GM19099 (cell line): Measurements from ENCODE around the gene CNNM1.

Experiments used
- POLR2A ChIP-seq: IDR thresholded peaks from 3 replicates; pipeline ENCODE4 v1.6.1; 2011; ENCODE audit warnings: low read depth; ENCODE audit not compliant: insufficient read length; ENCODE audit errors: extremely low read depth

Gene CNNM1

GRCh38 chr10:99418910-99419624 is 89.9 kb downstream of the CNNM1 start:
- TF ChIP-seq POLR2A, result no peak

DNA sequence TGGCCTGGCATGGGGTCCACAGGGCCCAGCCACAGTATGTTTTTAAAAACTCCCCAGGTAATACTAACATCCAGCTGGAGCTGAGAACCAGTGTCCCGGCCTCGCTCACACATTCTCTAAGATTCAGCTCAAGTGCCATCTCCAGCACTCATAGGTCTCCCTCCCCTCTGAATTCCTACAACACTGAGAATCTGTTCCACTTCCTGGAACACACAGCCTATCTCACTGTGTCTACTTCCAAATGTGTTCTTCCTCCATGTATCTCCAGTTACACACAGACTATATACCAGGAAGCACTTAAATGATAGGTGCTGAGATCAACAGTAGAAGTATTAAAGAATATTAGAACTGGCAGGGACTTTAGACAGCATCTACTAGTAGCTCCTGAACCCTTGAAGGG is 90.5 kb downstream of the CNNM1 start:
- no peak for TF ChIP-seq POLR2A

- no peak for TF ChIP-seq POLR2A
These were observed 92.1 kb downstream of the CNNM1 start for GRCh38 chr10:99421233-99421739.

DNA sequence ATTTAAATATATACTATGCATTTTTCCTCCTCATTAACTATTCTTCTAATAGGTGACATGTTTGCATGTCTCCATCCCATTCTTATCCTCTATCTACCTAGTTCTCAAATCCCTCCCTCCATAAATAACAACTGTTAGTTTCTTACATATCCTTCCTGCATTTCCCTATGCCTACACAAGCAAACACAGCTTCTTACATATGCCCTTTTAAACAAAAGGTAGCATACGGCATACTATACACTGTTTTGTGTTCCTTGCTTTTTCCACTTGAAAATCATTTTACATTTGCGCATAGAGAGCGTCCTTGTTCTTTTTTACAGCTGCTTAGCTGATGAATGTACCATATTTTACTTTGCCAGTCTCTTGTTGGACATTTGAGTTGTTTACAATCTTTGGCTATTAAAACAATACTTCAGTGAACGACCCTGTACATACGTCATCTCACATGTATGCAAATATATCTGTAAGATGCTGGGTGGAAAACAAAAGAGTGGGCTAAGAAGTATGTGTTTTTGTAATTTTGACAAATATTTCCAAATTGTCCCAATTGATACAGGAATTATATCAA is 93.5 kb downstream of the CNNM1 start:
- no peak for TF ChIP-seq POLR2A

DNA sequence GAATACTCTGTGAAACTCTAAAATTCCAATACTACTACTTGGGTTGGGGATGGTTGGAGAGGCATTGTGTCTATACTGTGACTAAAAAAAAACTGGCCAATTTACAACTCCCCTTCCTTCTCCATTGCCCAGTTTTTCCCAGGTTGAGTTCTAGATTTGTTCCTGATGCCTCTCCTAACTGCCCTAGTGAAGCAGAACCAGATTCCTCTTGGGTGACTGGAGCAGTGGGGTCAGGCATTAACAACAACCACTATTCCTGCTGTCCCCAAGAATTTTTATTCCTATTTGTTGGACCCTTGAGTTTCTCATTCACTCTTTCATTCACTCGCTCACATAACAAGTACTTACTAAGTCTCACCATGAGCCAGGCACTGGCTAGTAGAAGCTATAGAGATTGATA is 95.5 kb downstream of the CNNM1 start:
- no peak for TF ChIP-seq POLR2A

DNA sequence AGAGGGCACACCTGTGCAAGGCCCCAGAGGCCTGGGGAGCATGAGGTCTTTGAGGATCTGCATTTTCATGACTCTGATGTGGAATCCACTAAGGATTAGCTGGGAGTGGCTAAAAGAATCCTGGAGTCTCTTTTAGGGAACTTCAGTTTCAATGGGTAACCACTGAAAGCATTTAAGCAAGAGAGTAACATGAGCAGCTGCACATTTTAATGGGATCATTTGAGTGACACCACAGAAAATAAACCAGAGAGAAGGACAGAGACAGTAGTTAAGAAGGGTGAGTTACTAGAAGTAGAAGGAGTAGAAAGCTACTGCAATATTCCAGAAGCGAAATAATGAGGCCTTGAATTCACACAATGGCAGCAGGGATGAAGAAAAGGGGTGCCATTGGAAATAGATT is 96.0 kb downstream of the CNNM1 start:
- no peak for TF ChIP-seq POLR2A

- TF ChIP-seq POLR2A, result no peak
These were observed 97.5 kb downstream of the CNNM1 start for GRCh38 chr10:99426689-99427088.

- no peak for TF ChIP-seq POLR2A
These were observed 98.5 kb downstream of the CNNM1 start for GRCh38 chr10:99427566-99428190.

GRCh38 chr10:99429517-99430095 is 100.5 kb downstream of the CNNM1 start:
- no peak for TF ChIP-seq POLR2A

- TF ChIP-seq POLR2A, result no peak
These were observed 100.9 kb downstream of the CNNM1 start for GRCh38 chr10:99430116-99430450.

- peak; percentile 78 for TF ChIP-seq POLR2A
These were observed 101.5 kb downstream of the CNNM1 start, which contains the start of gene GOT1 for GRCh38 chr10:99430451-99431189. Gene GOT1 (minus strand): TSS chr10:99430624. CDS start chr10:99430565, 59 bp downstream.

DNA sequence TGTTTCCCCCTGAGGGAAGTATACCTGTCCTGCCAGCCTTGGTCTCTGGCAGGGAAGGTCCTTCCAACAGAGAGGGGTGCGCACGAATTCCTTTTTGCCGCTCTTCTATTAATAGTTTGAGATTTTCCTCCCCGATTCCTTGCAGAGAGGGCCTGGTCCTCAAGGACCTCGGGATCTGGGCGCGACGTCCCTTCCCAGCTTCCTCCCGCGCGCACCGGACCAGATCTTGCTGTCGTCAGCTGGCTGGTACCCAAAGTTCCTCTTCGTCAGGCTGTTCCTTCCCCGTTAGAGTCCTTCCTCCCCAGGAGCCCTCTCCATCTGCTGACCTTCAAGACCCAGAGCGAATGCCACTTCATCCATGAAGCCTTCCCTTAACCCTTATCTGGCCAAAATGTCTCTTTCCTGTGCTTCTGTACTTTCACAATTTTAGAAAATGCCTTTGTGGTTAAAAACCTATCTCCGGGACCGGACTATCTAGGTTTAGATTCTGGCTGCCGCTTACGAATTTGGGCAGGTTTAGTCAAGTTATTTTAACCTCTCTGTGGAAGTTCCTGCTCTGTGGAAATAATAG is 102.1 kb downstream of the CNNM1 start:
- no peak for TF ChIP-seq POLR2A

DNA sequence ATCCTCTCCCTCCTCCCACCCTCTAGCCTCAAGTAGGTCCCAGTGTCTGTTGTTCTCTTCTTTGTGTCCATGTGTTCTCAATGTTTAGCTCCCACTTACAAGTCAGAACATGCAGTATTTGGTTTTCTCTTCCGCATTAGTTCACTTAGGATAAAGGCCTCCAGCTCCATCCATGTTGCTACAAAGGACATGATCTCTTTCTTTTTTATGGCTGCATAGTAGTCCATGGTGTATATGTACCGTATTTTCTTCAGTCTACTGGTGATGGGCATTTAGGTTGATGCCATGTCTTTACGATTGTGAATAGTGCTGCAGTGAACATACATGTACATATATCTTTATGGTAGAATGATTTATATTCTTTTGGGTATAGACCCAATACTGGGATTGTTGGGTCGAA is 102.9 kb downstream of the CNNM1 start:
- no peak for TF ChIP-seq POLR2A

GRCh38 chr10:99432881-99433280 is 103.7 kb downstream of the CNNM1 start:
- no peak for TF ChIP-seq POLR2A

- TF ChIP-seq POLR2A, result no peak
These were observed 104.3 kb downstream of the CNNM1 start for GRCh38 chr10:99433378-99434020.
